Measurements from ENCODE around the gene LRRC71.

DNA sequence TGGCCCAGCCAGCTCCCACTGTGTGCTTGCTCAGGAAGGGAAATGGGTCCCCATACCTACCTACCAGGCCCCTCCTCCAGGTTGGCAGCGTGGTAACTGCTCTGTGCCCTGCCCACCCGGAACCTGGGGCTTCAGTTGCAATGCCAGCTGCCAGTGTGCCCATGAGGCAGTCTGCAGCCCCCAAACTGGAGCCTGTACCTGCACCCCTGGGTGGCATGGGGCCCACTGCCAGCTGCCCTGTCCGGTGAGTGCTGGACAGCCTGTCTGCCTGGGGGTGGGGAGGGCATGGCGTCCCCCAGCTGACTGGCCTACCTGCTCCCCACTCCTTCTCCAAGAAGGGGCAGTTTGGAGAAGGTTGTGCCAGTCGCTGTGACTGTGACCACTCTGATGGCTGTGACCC lies 10.8 kb upstream of the LRRC71 start:
- TF ChIP-seq, protein P1, sequence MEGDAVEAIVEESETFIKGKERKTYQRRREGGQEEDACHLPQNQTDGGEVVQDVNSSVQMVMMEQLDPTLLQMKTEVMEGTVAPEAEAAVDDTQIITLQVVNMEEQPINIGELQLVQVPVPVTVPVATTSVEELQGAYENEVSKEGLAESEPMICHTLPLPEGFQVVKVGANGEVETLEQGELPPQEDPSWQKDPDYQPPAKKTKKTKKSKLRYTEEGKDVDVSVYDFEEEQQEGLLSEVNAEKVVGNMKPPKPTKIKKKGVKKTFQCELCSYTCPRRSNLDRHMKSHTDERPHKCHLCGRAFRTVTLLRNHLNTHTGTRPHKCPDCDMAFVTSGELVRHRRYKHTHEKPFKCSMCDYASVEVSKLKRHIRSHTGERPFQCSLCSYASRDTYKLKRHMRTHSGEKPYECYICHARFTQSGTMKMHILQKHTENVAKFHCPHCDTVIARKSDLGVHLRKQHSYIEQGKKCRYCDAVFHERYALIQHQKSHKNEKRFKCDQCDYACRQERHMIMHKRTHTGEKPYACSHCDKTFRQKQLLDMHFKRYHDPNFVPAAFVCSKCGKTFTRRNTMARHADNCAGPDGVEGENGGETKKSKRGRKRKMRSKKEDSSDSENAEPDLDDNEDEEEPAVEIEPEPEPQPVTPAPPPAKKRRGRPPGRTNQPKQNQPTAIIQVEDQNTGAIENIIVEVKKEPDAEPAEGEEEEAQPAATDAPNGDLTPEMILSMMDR (IDR thresholded peaks at IDR 0.05; ENCODE audit: low read depth, low read length) = no peak
- no peak for TF ChIP-seq EZH2phosphoT487 (IDR thresholded peaks at IDR 0.05; ENCODE audit: low read depth)
